Duodenal mucosa (tissue), 2 donors: ENCODE measurements around the gene CCNC.

Experiments used
- H3K27ac ChIP-seq: one replicate; pipeline ENCODE4 v1.7.0; 2013; ENCODE audit warnings: low read depth, low read length
- H3K27me3 ChIP-seq, 2 donors: one replicate each; pipeline ENCODE4 v1.7.0; 2013; ENCODE audit warnings: low read length in 2 of 2, control low read depth in 1 of 2; ENCODE audit not compliant: insufficient read depth in 2 of 2, control insufficient read depth in 1 of 2
- H3K36me3 ChIP-seq, 2 donors: one replicate each; pipeline ENCODE4 v1.7.0; 2013; ENCODE audit warnings: low read length in 2 of 2, control low read depth in 1 of 2; ENCODE audit not compliant: insufficient read depth in 2 of 2, control insufficient read depth in 1 of 2
- H3K4me1 ChIP-seq, 2 donors: one replicate each; pipeline ENCODE4 v1.7.0; 2013; ENCODE audit warnings: low read length in 2 of 2, control low read depth in 1 of 2; ENCODE audit not compliant: insufficient read depth in 2 of 2, control insufficient read depth in 1 of 2
- H3K4me3 ChIP-seq, 2 donors: one replicate each; pipeline ENCODE4 v1.7.0; 2013; ENCODE audit warnings: low read length in 2 of 2, low read depth in 1 of 2
- H3K9ac ChIP-seq, 2 donors: one replicate each; pipeline ENCODE4 v1.7.0; 2013; ENCODE audit warnings: low read length in 2 of 2, low read depth in 1 of 2
- H3K9me3 ChIP-seq, 2 donors: one replicate each; pipeline ENCODE4 v1.7.0; 2013; ENCODE audit warnings: low read length in 2 of 2, control low read depth in 1 of 2; ENCODE audit not compliant: control insufficient read depth in 1 of 2

Gene CCNC

GRCh38 chr6:99501762-99502161, 66.7 kb downstream of the CCNC start:
- peaks cover 3 to 32% of the 10 kb centered on the region in 2 donors for H3K36me3 ChIP-seq
- no peak overlapping the region for H3K4me3 ChIP-seq
- no peak overlapping the region for H3K9ac ChIP-seq
- no peaks in the 10 kb centered on the region for H3K4me1 ChIP-seq
- H3K27ac ChIP-seq, result no peak overlapping the region
- H3K9me3 ChIP-seq, result no peaks in the 10 kb centered on the region
- no peaks in the 10 kb centered on the region for H3K27me3 ChIP-seq

GRCh38 chr6:99498421-99498820, 70.0 kb downstream of the CCNC start:
- H3K27ac ChIP-seq, result no peak overlapping the region
- H3K36me3 ChIP-seq, result peaks cover 3 to 26% of the 10 kb centered on the region in 2 donors
- H3K4me3 ChIP-seq, result no peak overlapping the region
- no peak overlapping the region for H3K9ac ChIP-seq
- no peaks in the 10 kb centered on the region for H3K9me3 ChIP-seq
- no peaks in the 10 kb centered on the region for H3K27me3 ChIP-seq
- H3K4me1 ChIP-seq, result no peaks in the 10 kb centered on the region

GRCh38 chr6:99495466-99495865, 73.0 kb downstream of the CCNC start:
- Histone ChIP-seq H3K27ac (no peak overlapping the region), H3K9me3 (no peaks in the 10 kb centered on the region), H3K4me1 (peaks cover 0 to 6% of the 10 kb centered on the region in 2 donors), H3K4me3 (no peak overlapping the region), H3K36me3 (peaks cover 3 to 7% of the 10 kb centered on the region in 2 donors), H3K9ac (no peak overlapping the region), H3K27me3 (no peaks in the 10 kb centered on the region)
